Ramos (cell line): Measurements from ENCODE around the gene IQSEC3.

Experiments used
- in situ Hi-C: fragments of 300-500 bp; cut with MboI; formaldehyde crosslinking; loops from one replicate; pipeline ENCODE4 v1.14.3; 2022; ENCODE audit warnings: low sequenced_read_pairs; ENCODE audit not compliant: unreplicated experiment

Gene IQSEC3

GRCh38 chr12:227286-227915, 160.8 kb downstream of the IQSEC3 start:
- in situ Hi-C loops = no loop called here
